HepG2 (cell line): ENCODE measurements around the gene TFG. TPM values are rescaled to one million over a fixed set of nuclear protein-coding genes. Genes with fewer than 3 reads are reported as not detected.
A peak's percentile ranks its signal among the peaks of the same experiment; 100 is the strongest.

Experiments
- ATAC-seq: fragments of 200-7000 bp; cut with Tn5 transposase; 3 replicates; pipeline ENCODE4 v1.9.1; 2020; ENCODE audit warnings: mild to moderate bottlenecking, moderate library complexity
- BruUV-seq: library from RNA; stranded (reverse); fragments of 400-500 nt; replicated peaks from 2 replicates; lab custom pipeline; 2021; lab: Mats Ljungman, UMichigan
- CTCF ChIA-PET: fragments of 300-600 bp; formaldehyde crosslinking; extraction: SDS; loops from one replicate; lab custom pipeline; 2021; ENCODE audit warnings: low total read pairs, inconsistent platforms, low intra/inter-chr PET ratio; lab: Yijun Ruan, JAX
- POLR2A ChIA-PET: fragments of 350-600 bp; sonication (Branson Sonifier 250); formaldehyde crosslinking; loops from one replicate; lab custom pipeline; 2020; ENCODE audit warnings: antibody characterized with exemption, inconsistent platforms; lab: Yijun Ruan, JAX
- DNase-seq: peaks from one replicate; pipeline ENCODE4 v3.0.0-alpha.2; 2015; ENCODE audit warnings: low spot score
- FAIRE-seq: peaks from 3 replicates; lab custom pipeline; 2011; peaks lifted over from hg19 to GRCh38; lab: Jason Lieb, UNC
- H2AFZ ChIP-seq: one replicate; pipeline ENCODE4 v1.6.1; 2011; ENCODE audit warnings: low read length, inconsistent platforms
- H3K27ac ChIP-seq: fragments of 300-600 bp; 3 replicates; pipeline ENCODE4 v1.8.0; 2011; ENCODE audit warnings: mixed run types, mild to moderate bottlenecking, mixed read lengths, low read length, inconsistent platforms; ENCODE audit not compliant: insufficient read depth; ENCODE audit errors: extremely low read length
- H3K27me3 ChIP-seq, 2 experiments: fragments of 200-600 bp in 1 of 2; 2 replicates in 1 of 2; 3 replicates in 1 of 2; pipeline versions ENCODE4 v1.6.0 to v1.8.0; 2011; ENCODE audit warnings: low read length in 2 of 2, mild to moderate bottlenecking in 2 of 2, moderate library complexity in 2 of 2, inconsistent platforms in 1 of 2; ENCODE audit not compliant: insufficient read depth in 2 of 2, control insufficient read depth in 1 of 2
- H3K36me3 ChIP-seq, 2 experiments: fragments of 200-600 bp in 1 of 2; replicated peaks in 1 of 2; 2 replicates in 1 of 2; 3 replicates in 1 of 2; pipeline versions ENCODE4 v1.5.1 to v1.8.0; 2011; ENCODE audit warnings: low read length in 2 of 2, inconsistent platforms in 1 of 2; ENCODE audit not compliant: insufficient read depth in 2 of 2, control insufficient read depth in 1 of 2
- H3K4me1 ChIP-seq: 2 replicates; pipeline ENCODE4 v1.5.1; 2012; ENCODE audit warnings: low read length, inconsistent platforms; ENCODE audit not compliant: insufficient read depth
- H3K4me2 ChIP-seq: 2 replicates; pipeline ENCODE4 v1.6.0; 2011; ENCODE audit warnings: low read depth, low read length, inconsistent platforms
- H3K4me3 ChIP-seq, 3 experiments: fragments of 200-600 bp in 1 of 3; sonication (generic), shearing (Covaris generic) in 1 of 3; replicated peaks in 1 of 3; 2 replicates each; pipeline ENCODE4 v1.5.1; 2011 to 2016; ENCODE audit warnings: low read length in 3 of 3, inconsistent platforms in 2 of 3, low read depth in 2 of 3, mild to moderate bottlenecking in 2 of 3, control low read depth in 1 of 3, mixed read lengths in 1 of 3; ENCODE audit not compliant: insufficient read depth in 1 of 3
- H3K79me2 ChIP-seq: one replicate; pipeline ENCODE4 v1.6.1; 2011; ENCODE audit warnings: low read length, inconsistent platforms; ENCODE audit not compliant: insufficient read depth
- H3K9ac ChIP-seq: 2 replicates; pipeline ENCODE4 v1.6.0; 2011; ENCODE audit warnings: mild to moderate bottlenecking, low read depth, low read length, inconsistent platforms; ENCODE audit not compliant: insufficient read depth
- H3K9me3 ChIP-seq: 2 replicates; pipeline ENCODE4 v1.5.1; 2012; ENCODE audit warnings: mild to moderate bottlenecking, low read length
- H4K20me1 ChIP-seq: 2 replicates; pipeline ENCODE4 v1.6.0; 2011; ENCODE audit warnings: inconsistent platforms, mild to moderate bottlenecking, low read length, moderate library complexity; ENCODE audit not compliant: insufficient read depth
- CCAR2 ChIP-seq: fragments of 200-400 bp; formaldehyde crosslinking; optimal IDR thresholded peaks from 2 replicates; pipeline ENCODE3; 2018; ENCODE audit warnings: low read depth, mild to moderate bottlenecking, low read length, moderate library complexity
- MAFK ChIP-seq, 2 experiments: IDR thresholded peaks in 1 of 2; conservative IDR thresholded peaks in 1 of 2; 2 replicates each; pipeline ENCODE4 v1.6.1; 2011; ENCODE audit warnings: improper control_type of control experiment in 2 of 2, low read length in 2 of 2
- MZF1 ChIP-seq: sonication (generic); formaldehyde crosslinking; IDR thresholded peaks from 2 replicates; pipeline ENCODE4 v1.8.1; 2023; ENCODE audit warnings: mild to moderate bottlenecking, missing genetic modification reagents, borderline replicate concordance
- REXO4 ChIP-seq: sonication (generic); formaldehyde crosslinking; IDR thresholded peaks from 2 replicates; pipeline ENCODE4 v1.8.0; 2022; ENCODE audit warnings: missing genetic modification reagents, mild to moderate bottlenecking, borderline replicate concordance
- ZKSCAN8 ChIP-seq: IDR thresholded peaks from 2 replicates; pipeline ENCODE4 v1.6.1; 2016; ENCODE audit warnings: borderline replicate concordance, missing genetic modification reagents, missing compliant biosample characterization
- ZNF17 ChIP-seq: sonication (generic); formaldehyde crosslinking; IDR thresholded peaks from 2 replicates; pipeline ENCODE4 v1.5.0; 2020; ENCODE audit warnings: mild to moderate bottlenecking, missing genetic modification reagents
- WGBS: methylation state at CpG from one replicate; pipeline ENCODE4 v1.1.6; 2017; ENCODE audit warnings: low lambda C conversion rate; 5-methylcytosine and 5-hydroxymethylcytosine counted together
- in situ Hi-C: cut with HindIII; loops from 2 replicates; pipeline ENCODE4 v1.10.0; 2017; ENCODE audit warnings: low pct_unique_long_range_greater_than_20kb; ENCODE audit not compliant: extremely low pct_ligation_motif_present
- intact Hi-C: fragments of 100-400 bp; cut with micrococcal nuclease; formaldehyde crosslinking; loops from one replicate; pipeline ENCODE4 v1.10.0; 2022; ENCODE audit not compliant: unreplicated experiment
- polyA plus RNA-seq, 8 experiments: library from polyadenylated mRNA; depleted of rRNA in 3 of 8; stranded (reverse) in 7 of 8; unstranded in 1 of 8; fragments of >200 nt; fragmentation: Illumina TruSeq in 4 of 8; extraction: Trizol in 4 of 8; gene quantifications; 2 replicates each; pipeline versions ENCODE4 v1.2.1 to v1.2.3, GENCODE V29; 2011 to 2016; ENCODE audit warnings: low read depth in 4 of 8, missing spikeins in 1 of 8, mixed read lengths in 1 of 8; ENCODE audit not compliant: insufficient read depth in 1 of 8
- total RNA-seq, 5 experiments: library from RNA; depleted of rRNA; stranded (reverse); fragments of >200 nt; fragmentation: Illumina TruSeq; extraction: Trizol; gene quantifications; 2 replicates each; pipeline ENCODE4 v1.2.3, GENCODE V29; 2016; ENCODE audit warnings: low read depth in 1 of 5
- TF ChIP-seq, protein P1 (sequence below): sonication (generic); formaldehyde crosslinking; IDR thresholded peaks from 2 replicates; pipeline ENCODE4 v1.5.0; 2020; ENCODE audit warnings: mild to moderate bottlenecking, missing genetic modification reagents, moderate library complexity

TFG gene
- total and polyA plus RNA-seq, 2 of the 13 experiments (the other 11 are each of a cell fraction or from before 2014, with no cell fraction given) = 53.6 to 71.7 TPM

DNA sequence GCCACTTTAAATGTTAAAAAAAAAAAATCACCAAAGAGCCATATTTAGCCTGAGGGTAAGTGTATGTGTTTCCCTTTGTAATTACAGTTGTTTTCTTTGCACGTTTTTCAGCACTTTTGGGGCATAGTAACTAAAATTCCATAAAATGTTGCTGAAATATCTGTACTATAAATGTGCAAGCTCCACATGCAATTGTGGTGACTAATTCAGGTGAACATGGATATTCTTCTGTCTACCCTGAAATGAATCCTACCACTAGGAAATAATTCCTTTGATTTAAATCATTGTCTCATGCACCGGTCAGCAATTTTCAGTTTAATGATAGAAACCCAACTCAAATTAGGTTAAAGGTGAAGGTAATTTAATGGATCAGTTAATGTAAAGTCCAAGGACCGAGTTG, 13.1 kb upstream of the TFG start:
- Histone ChIP-seq H4K20me1 (no peaks in the 10 kb centered on the region), H2AFZ (no peak overlapping the region), H3K9me3 (no peaks in the 10 kb centered on the region), H3K4me3 (no peak overlapping the region), H3K4me2 (no peak overlapping the region), H3K4me1 (peaks cover 43% of the 10 kb centered on the region), H3K36me3 (no peaks in the 10 kb centered on the region), H3K79me2 (no peaks in the 10 kb centered on the region), H3K27me3 (peaks cover 0 to 2% of the 10 kb centered on the region in 2 experiments; a peak in 1 of 5 replicates), H3K9ac (no peak overlapping the region), H3K27ac (no peak overlapping the region)
- ChIA-PET POLR2A (no interaction called here), CTCF (no interaction called here)
- peak in 1 of 2 experiments; percentile 37; a peak in 2 of 4 replicates for TF ChIP-seq MAFK (conservative IDR thresholded peaks at IDR 0.05 in 1 of 2, IDR thresholded peaks at IDR 0.05 in 1 of 2; ENCODE audit: low read length in 2 of 2)
- TF ChIP-seq ZKSCAN8 (CRISPR knock-in tag) = no peak
- BruUV-seq = no TSS peak
- DNase-seq = no peak
- intact Hi-C loops (loop anchor here (10.0 kb wide), 1 partner anchor 61 kb away; no protein-coding TSS in a partner anchor), in situ Hi-C loops (no loop called here)
- 19% methylated on average over 3 of the region's 3 CpGs for WGBS
- no peak for ATAC-seq
- no peak for FAIRE-seq

GRCh38 chr3:100697172-100697571, 12.1 kb upstream of the TFG start:
- BruUV-seq = no TSS peak
- no peak for FAIRE-seq
- Histone ChIP-seq H3K9me3 (no peaks in the 10 kb centered on the region), H2AFZ (peak overlapping the region; percentile 72), H3K79me2 (no peaks in the 10 kb centered on the region), H3K4me3 (no peak overlapping the region), H3K4me2 (peak overlapping the region; percentile 11; the same call in 1 of the 2 replicates), H3K27me3 (peaks cover 0 to 2% of the 10 kb centered on the region in 2 experiments; a peak in 1 of 5 replicates), H4K20me1 (no peaks in the 10 kb centered on the region), H3K36me3 (no peaks in the 10 kb centered on the region), H3K4me1 (peaks cover 43% of the 10 kb centered on the region), H3K27ac (no peak overlapping the region), H3K9ac (no peak overlapping the region)
- TF ChIP-seq MZF1 (CRISPR knock-in tag) (no peak), REXO4 (CRISPR knock-in tag) (no peak), ZNF17 (CRISPR knock-in tag) (no peak), CCAR2 (no peak)
- TF ChIP-seq, protein P1, sequence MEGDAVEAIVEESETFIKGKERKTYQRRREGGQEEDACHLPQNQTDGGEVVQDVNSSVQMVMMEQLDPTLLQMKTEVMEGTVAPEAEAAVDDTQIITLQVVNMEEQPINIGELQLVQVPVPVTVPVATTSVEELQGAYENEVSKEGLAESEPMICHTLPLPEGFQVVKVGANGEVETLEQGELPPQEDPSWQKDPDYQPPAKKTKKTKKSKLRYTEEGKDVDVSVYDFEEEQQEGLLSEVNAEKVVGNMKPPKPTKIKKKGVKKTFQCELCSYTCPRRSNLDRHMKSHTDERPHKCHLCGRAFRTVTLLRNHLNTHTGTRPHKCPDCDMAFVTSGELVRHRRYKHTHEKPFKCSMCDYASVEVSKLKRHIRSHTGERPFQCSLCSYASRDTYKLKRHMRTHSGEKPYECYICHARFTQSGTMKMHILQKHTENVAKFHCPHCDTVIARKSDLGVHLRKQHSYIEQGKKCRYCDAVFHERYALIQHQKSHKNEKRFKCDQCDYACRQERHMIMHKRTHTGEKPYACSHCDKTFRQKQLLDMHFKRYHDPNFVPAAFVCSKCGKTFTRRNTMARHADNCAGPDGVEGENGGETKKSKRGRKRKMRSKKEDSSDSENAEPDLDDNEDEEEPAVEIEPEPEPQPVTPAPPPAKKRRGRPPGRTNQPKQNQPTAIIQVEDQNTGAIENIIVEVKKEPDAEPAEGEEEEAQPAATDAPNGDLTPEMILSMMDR = 0 out of 2 replicates have a peak, but pooled peaks have one; percentile 5
- ATAC-seq = peak; percentile 74
- in situ Hi-C loops (no loop called here), intact Hi-C loops (loop anchor here (10.0 kb wide), 1 partner anchor 62 kb away; no protein-coding TSS in a partner anchor)
- no peak for DNase-seq
- POLR2A ChIA-PET = no interaction called here
- CTCF ChIA-PET = no interaction called here
- WGBS = 60% methylated on average over 4 of the region's 7 CpGs
